AG09319 (cell line): ENCODE measurements around the gene LRP5.

Source experiments
- DNase-seq: peaks from one replicate; pipeline ENCODE4 v3.0.0-alpha.2; 2010; ENCODE audit warnings: low read depth; ENCODE audit errors: extremely low read depth
- CTCF ChIP-seq: IDR thresholded peaks from 2 replicates; pipeline ENCODE4 v1.5.1; 2011; ENCODE audit warnings: low read depth, mild to moderate bottlenecking, inconsistent platforms, low read length, moderate library complexity

Gene LRP5

GRCh38 chr11:68361702-68362101, 49.3 kb downstream of the LRP5 start:
- no peak for DNase-seq
- no peak for TF ChIP-seq CTCF

- TF ChIP-seq CTCF, result no peak
- no peak for DNase-seq
Observed at GRCh38 chr11:68362801-68363379, 50.5 kb downstream of the LRP5 start.

- no peak for DNase-seq
- TF ChIP-seq CTCF, result no peak
Observed at GRCh38 chr11:68363776-68364175, 51.4 kb downstream of the LRP5 start.

GRCh38 chr11:68364581-68364980, 52.2 kb downstream of the LRP5 start:
- TF ChIP-seq CTCF, result no peak

GRCh38 chr11:68365943-68366435, 53.6 kb downstream of the LRP5 start:
- no peak for TF ChIP-seq CTCF
- DNase-seq, result no peak

More at GRCh38 chr11:68364581-68364980, 52.2 kb downstream of the LRP5 start:
- DNase-seq, result no peak

- no peak for TF ChIP-seq CTCF
- no peak for DNase-seq
Observed at GRCh38 chr11:68367252-68367651, 54.9 kb downstream of the LRP5 start.

GRCh38 chr11:68369756-68370155, 57.4 kb downstream of the LRP5 start:
- no peak for DNase-seq

More at GRCh38 chr11:68369756-68370155, 57.4 kb downstream of the LRP5 start:
- no peak for TF ChIP-seq CTCF
